ENCODE results near the gene MCEMP1.

The MCEMP1 gene

GRCh38 chr19:7699003-7699402 lies 22.1 kb downstream of the MCEMP1 start:
- DNase-seq = no peak

DNA sequence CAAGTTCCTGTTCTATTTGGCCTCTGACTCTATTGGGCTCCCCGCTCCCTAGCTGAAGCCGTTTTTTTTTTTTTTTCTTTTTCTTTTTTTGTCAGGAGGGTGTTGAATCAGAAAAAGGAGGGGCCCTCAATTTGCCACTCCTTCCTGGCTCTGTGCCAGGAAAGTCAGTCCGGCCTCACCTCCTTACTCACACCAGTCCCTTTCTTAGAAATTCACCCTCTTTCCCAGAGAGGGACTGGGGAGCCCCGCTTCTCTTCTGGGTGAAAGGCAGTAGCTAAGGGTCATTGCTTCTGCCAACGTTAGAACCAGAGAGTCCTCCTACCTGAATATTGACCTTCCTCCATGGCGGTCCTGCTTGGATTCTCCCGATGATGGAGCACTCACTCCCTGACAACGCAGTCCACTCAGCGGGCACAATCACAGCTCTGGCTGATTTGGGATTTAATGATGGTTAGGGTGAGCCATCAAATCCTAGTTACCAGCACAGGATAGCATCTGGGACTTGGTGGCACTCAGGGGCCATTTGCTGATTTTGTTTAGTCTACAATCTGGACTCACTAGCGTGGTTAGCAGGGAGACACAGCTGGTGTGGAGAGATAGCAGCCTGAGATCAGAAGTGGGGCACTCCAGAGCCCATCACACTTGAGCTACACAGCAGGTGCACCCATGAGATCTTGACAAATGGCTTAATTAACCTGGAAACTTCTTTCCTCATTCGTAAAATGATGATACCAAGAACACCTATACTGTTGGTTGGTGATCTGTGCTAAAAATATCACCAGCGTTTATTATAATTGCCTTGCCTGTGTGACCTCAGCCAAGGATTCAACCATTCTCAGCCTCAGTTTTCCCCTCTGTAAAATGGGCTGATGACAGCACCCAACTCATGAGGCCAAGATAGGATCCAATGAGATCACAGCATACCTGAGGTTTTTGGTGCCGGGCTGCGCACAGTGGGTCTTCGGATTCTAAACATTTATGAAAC lies 22.8 kb downstream of the MCEMP1 start:
- DNase-seq = no peak

- DNase-seq = no peak
Measured at GRCh38 chr19:7701049-7701653, 24.3 kb downstream of the MCEMP1 start.

- no peak for DNase-seq
Measured at GRCh38 chr19:7701654-7702457, 25.0 kb downstream of the MCEMP1 start, which contains the start of gene FCER2. Gene FCER2 (minus strand): TSS chr19:7702131. CDS start chr19:7699760, 2,371 bp downstream.

GRCh38 chr19:7703332-7703731 lies 26.4 kb downstream of the MCEMP1 start:
- DNase-seq = no peak

DNA sequence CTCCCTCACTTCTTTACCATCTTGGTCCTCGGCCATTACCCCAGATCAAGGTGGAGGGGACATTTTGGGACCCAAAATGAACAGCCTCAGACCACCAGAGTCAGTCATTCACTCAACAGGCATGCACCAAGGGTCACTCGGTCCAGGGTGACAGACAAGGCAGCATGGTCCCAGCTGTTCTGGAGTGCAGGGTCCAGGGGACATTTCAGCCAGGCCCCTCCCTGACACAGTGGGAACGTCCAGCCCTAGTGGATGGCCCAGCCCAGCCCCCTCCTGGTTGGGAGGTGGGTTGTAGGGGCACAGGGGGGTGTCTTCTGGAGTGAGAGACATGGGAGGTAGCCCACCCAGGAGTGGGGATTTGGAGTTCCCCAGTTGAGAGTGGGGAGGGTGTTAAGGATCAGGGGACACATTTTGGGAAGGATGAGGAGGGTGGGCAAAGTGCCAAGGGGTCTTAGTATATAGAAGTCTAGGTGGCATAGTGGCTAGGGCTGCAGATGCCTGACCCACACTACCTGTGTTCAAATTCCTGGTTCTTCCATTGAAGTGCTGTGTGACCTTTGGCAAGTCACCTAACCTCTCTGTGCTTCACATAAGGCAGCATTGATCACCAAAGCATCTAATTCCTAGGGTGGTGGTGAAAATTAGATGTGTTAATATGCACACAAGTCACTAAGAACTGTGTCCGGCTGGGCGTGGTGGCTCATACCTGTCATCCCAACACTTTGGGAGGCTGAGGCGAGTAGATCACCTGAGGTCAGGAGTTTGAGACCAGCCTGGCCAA lies 27.6 kb downstream of the MCEMP1 start:
- DNase-seq = no peak

GRCh38 chr19:7705387-7706187 lies 28.7 kb downstream of the MCEMP1 start:
- peak; percentile 63 for DNase-seq

DNA sequence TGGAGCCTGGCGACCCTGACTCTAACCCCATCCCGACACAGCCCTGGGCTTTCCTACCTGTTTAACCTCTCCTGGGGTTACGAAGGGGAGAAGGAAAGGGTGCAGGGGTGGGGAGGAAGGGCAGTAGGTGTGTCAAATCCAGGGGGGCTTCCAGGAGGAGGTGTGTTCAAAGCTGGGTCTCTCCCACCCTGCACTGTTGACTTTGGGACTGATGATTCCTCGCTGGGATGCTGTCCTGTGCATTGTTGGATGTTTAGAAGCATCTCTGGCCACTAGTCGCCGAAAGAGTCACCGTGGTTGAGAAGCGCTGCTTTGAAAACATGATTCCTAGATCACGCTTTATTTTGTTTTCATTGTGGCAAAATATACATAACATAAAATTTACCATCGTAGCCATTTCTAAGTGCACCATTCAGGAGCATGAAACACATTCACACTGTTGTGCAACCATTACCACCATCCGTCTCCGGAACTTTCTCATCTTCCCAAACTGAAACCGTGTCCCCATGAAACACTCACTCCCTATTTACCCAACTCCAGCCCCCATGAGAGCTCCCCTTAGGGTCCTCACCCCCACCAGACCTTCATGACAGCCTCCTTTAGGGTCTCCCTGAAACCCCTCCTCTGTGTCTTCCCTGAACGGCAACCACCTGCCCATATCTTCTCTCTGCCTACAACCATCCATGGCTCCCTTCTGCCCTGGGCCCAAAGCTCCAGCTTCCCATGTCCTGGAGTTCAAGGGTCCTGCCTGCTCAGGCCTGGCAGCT lies 29.5 kb downstream of the MCEMP1 start:
- DNase-seq = no peak

GRCh38 chr19:7706955-7707456 lies 30.1 kb downstream of the MCEMP1 start:
- no peak for DNase-seq

DNA sequence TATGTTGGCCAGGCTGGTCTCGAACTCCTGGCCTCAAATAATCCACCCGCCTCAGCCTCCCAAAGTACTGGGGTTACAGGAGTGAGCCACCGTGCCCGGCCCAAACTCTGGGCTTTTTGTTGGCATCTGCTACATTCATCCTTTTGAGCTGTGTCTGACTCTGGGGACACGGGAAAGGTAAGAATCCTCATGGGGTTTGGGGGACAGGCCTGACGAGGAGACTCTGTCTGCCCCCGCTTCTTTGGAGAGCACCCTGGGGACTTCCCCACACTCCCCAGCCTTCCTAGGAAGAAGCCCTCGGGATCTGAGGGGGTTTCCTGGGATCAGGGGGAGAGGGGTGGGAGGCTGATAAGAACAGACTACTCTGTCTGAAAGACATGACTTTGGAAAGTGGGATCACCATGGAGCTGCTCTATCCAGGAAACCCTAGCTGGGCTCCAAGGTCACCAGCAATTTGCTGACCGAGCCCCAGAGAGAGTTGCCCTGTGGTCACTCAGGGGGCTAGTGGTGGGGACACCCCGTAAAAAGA lies 33.1 kb downstream of the MCEMP1 start:
- DNase-seq = no peak

GRCh38 chr19:7710616-7711015 lies 33.7 kb downstream of the MCEMP1 start:
- no peak for DNase-seq

GRCh38 chr19:7715671-7716070 lies 38.8 kb downstream of the MCEMP1 start:
- DNase-seq = no peak

DNA sequence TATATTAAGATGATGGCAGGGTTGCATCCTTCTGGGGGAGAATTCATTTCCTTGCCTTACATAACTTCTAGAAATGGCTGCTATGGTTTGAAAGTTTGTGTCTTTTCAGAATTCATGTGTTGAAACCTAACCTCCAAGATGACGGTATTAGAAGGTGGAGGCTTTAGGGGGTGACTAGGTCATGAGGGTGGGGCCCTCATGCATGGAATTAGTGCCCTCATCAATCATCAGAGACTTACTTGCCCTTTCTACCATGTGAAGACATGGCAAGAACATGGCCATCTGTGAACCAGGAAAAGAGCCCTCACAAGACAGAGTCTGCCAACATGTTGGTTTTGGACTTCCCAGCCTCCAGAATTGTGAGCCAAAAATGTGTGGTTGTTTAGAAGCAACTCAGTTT lies 39.9 kb downstream of the MCEMP1 start:
- DNase-seq = no peak

DNA sequence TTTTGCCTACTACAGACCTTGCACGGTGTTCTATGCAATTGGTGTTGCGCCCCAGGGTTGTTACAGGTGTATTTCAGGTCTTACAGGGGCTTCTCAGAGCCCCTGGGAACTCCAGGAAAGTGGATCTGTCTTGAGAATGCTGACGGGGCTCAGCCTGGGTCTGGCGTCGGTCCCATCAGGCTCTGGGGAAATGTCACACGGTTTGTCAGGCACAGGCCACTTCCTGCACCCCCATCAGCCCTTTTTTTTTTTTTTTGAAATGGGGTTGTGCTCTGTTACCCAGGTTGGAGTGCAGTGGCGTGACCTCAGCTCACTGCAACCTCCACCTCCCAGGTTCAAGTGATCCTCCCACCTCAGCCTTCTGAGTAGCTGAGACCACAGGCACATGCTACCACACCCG lies 41.8 kb downstream of the MCEMP1 start:
- DNase-seq = no peak

- no peak for DNase-seq
Measured at GRCh38 chr19:7720351-7720750, 43.5 kb downstream of the MCEMP1 start.

GRCh38 chr19:7722231-7722651 lies 45.4 kb downstream of the MCEMP1 start:
- no peak for DNase-seq

DNA sequence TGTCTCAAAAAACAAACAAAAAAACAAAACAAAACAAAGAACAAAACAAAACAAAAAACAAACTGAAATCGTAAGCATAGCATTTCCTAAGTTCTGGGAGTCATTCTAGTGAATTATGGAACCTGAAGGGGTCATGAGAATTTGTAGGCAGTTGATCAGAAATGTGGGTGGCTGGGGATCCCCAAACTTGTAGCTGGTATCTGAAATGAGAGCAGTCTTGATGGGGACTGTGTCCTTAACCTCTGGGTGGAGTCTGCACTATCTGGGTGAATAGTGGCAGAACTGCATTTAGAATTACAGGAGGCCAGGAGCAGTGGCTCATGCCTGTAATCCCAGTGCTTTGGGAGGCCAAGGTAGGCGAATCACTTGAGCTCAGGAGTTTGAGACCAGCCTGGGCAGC lies 48.9 kb downstream of the MCEMP1 start:
- no peak for DNase-seq

- DNase-seq = no peak
Measured at GRCh38 chr19:7729211-7729610, 52.3 kb downstream of the MCEMP1 start.

Measured in activated CD4-positive, alpha-beta T cell treated with anti-CD3 and anti-CD28 coated beads, Interleukin-2, amount 50 U/mL, for 1 hour (primary cell).